ENCODE measurements around the gene PALMD.

Gene PALMD

DNA sequence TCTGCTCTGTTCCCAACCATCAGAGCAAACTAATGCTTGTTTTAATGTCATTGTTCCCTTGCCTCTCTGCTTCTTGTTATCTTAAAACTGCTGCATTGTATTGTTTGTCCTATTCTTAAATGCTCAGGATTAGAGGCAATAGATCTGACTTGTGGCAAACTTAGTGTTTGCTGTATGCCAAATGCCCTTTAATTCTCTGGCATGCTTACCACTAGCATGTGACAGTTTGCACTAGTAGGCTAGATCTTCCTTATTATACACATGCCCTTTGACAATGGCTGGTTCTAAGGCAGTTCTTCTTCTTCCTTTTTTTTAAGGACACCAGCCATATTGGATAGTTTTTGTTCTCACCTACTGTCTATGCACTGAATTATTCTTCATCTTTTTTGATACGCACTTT, 30.1 kb downstream of the PALMD start:
- DNase-seq (ENCODE audit: insufficient read length, low spot score): no peak
- peak; percentile 64 for FAIRE-seq

DNA sequence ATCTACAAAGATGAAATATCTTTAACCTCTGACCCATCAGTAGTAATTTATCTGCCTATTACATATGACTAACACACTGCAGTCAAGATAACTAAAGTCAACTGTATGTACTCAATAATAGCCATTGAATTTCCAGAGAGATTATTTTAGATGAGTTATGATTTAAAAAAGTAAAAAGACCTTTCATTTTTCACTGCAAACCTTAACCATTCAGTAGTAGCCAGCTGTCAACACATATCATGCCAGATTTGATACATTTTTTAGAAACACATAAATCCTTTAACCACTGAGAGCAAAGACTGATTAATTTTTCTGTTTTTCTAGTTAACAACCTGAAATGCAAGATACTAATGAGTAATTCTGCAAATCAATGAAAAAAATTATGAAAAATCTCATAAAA, 31.0 kb downstream of the PALMD start:
- peak; percentile 53 for FAIRE-seq
- TF ChIP-seq, protein P1, sequence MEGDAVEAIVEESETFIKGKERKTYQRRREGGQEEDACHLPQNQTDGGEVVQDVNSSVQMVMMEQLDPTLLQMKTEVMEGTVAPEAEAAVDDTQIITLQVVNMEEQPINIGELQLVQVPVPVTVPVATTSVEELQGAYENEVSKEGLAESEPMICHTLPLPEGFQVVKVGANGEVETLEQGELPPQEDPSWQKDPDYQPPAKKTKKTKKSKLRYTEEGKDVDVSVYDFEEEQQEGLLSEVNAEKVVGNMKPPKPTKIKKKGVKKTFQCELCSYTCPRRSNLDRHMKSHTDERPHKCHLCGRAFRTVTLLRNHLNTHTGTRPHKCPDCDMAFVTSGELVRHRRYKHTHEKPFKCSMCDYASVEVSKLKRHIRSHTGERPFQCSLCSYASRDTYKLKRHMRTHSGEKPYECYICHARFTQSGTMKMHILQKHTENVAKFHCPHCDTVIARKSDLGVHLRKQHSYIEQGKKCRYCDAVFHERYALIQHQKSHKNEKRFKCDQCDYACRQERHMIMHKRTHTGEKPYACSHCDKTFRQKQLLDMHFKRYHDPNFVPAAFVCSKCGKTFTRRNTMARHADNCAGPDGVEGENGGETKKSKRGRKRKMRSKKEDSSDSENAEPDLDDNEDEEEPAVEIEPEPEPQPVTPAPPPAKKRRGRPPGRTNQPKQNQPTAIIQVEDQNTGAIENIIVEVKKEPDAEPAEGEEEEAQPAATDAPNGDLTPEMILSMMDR (IDR thresholded peaks at IDR 0.05; ENCODE audit: insufficient read depth, missing control alignments): no peak
- DNase-seq (ENCODE audit: insufficient read length, low spot score): no peak

More for the DNA sequence above, 30.1 kb downstream of the PALMD start:
- TF ChIP-seq, protein P1 (IDR thresholded peaks at IDR 0.05; ENCODE audit: insufficient read depth, missing control alignments): no peak

DNA sequence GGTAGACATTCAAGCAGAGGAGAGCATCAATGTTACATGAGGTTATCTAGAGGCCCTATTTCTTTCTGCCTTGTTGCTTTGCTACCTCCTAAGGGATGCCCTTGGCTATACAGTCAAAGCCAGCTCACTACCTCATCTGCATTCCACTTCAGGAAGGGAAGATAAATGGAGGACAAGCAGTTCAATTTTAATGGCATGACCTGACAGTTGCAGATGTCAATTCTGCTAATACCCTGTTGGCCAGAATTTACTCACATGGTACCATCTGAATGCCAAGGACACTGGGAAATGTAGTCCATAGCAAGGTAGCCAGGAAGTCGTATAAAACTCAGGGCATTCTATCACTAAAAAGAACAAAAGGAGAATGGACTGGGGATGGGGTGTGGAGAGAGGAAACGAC, 31.5 kb downstream of the PALMD start:
- FAIRE-seq: no peak
- TF ChIP-seq, protein P1 (IDR thresholded peaks at IDR 0.05; ENCODE audit: insufficient read depth, missing control alignments): no peak
- no peak for DNase-seq (ENCODE audit: insufficient read length, low spot score)

DNA sequence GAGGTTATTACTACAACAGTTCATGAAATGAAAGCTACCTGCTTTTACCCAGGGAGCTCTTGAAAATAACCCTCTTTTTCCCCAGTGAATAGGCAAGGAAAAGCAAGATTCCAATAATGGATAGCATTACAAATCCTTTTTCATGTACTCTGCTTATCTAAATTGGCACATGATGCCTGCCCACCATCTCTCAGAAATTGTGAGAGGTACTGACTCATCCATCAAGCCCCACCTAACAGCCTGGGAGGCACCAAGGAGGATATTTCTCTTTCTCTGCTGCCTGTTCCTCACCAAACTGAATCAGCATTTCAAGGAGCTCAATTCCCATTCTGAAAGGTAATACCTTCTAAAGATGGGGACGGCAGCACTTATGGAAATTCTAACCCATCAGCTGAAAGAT, 34.4 kb downstream of the PALMD start:
- DNase-seq (ENCODE audit: insufficient read length, low spot score): no peak
- no peak for FAIRE-seq
- TF ChIP-seq, protein P1 (IDR thresholded peaks at IDR 0.05; ENCODE audit: insufficient read depth, missing control alignments): no peak

DNA sequence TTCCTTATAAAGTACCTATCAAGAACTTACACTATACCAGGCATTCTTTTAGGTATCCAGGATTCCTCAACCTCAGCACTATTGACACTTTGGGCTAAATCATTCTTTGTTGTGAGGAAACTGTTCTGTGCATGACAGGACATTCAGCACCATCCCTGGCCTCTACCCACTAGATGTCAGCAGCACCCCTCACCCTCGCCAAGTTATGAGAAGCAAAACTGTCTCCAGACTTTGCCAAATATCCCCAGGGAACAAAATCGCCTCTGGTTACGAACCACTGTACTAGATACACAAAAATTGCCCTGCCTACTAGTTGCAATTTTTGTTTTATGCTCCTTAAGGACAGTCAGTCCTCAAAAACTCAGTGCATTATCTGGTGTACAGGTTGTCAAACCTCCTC, 35.7 kb downstream of the PALMD start:
- FAIRE-seq (no peak), DNase-seq (ENCODE audit: insufficient read length, low spot score) (no peak)
- TF ChIP-seq, protein P1 (IDR thresholded peaks at IDR 0.05; ENCODE audit: insufficient read depth, missing control alignments): no peak

DNA sequence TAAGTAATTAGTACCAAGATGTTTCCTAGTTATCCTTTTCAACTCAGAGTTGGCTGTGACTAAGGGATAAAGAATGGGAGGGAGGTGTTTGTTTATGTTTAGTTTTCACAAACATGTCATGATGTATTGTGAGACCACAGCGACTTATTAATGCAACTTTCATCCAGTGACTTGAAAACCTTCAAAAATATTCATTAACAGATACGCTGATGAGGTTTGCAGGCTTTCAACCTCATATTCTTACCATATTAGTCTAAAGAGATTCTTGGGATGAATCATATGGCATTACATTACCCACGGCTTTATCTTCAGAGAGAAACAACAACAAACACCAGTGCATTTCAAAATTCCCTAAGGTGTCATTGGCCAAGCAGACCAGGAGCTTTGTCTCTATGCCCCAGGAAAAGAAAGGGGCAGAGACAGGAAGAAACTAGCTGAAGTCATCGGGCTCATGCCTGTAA, 36.4 kb downstream of the PALMD start:
- DNase-seq (ENCODE audit: insufficient read length, low spot score) (no peak), FAIRE-seq (no peak)
- TF ChIP-seq, protein P1 (IDR thresholded peaks at IDR 0.05; ENCODE audit: insufficient read depth, missing control alignments): no peak

DNA sequence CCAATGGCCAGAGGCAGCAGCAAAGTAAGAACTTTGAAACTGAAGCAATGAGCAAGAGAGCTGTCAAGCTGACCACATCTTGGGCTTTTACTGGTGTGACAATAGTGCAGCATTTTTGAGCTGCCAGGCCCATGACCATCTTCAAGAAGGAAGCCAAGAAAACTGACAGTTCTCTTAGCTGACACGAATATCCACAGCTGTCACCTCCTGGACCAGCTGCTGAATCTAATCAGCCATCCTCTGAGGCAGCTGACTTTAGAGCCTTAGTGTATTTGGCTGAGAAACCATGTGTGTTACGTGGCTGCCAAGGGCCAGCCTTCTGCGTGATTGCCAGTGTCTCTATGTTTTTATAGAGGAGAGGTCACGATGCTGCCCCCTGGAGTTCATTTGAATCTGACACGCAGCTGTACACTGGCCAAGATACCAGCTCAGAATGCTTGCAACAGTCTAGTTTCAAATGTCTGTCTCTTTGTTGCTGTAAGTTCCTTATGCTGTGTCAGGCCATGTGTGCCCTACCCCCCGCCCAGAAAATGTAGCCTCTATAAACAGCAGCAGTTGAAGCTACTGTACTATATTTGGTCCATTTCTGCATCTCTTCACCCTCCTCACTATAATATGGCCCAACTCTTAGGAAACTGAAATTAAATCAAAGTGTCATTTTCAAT, 39.7 kb downstream of the PALMD start:
- TF ChIP-seq, protein P1 (IDR thresholded peaks at IDR 0.05; ENCODE audit: insufficient read depth, missing control alignments): peak; percentile 50
- DNase-seq (ENCODE audit: insufficient read length, low spot score) (no peak), FAIRE-seq (peak; percentile 70)
